B cell (primary cell): ENCODE results near the gene SPIRE1.

ENCODE experiments used
- CTCF ChIP-seq: fragments of 200-600 bp; IDR thresholded peaks from one replicate; pipeline ENCODE4 v1.8.0; 2022; ENCODE audit warnings: antibody characterized with exemption, mild to moderate bottlenecking
- EZH2 ChIP-seq: IDR thresholded peaks from 2 replicates; pipeline ENCODE4 v1.6.1; 2012; ENCODE audit warnings: borderline replicate concordance, low read depth, mild to moderate bottlenecking, moderate library complexity, low read length; ENCODE audit not compliant: insufficient read depth, poor library complexity, severe bottlenecking

DNA sequence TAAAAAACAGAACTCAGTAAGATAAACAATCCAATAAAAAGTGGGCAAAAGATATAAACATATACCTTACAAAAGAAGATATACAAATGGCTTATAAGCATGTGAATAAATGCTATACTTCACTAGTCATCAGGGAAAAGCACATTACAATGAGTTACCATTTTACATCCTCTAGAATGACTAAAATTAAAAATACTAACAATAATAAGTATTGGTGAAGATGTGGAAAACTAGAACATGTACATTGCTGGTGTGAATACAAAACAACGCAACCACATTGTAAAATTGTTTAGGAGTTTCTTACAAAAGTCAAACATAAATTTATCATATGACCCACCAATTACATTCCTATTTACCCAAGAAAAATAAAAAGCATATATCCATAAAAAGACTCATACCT lies 80.1 kb downstream of the SPIRE1 start:
- TF ChIP-seq CTCF (no peak), EZH2 (no peak)
